ENCODE data around the gene MYH10.

DNA sequence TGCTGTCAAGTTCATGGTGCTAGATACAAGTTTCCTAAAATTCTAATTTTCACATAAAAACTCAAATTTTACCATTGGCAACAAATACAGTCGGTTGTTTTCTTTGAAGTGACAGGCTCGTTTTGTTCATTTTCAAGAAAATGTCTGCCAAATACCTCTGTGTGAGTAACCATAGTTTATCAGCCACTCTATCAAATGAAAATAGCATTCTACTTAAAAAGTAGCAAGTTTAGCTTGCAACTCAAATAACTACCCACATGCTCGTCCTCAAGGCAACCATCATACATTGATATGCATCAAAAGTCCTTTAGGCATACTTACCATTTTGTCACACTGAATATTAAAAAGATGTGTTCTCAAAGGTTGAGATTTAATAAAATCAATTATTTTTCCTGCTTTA, 11.7 kb downstream of the MYH10 start:
- TF ChIP-seq POLR2A (IDR thresholded peaks at IDR 0.05; ENCODE audit: low read depth, low read length) (no peak), POLR2AphosphoS5 (IDR thresholded peaks at IDR 0.05; ENCODE audit: low read depth, low read length) (no peak), PAX5 (IDR thresholded peaks at IDR 0.05; ENCODE audit: insufficient read depth, low read length, severe bottlenecking) (no peak), TAF1 (IDR thresholded peaks at IDR 0.05; ENCODE audit: low read depth, low read length) (no peak)

Measured in GM12891 (cell line).